Measurements from ENCODE around the gene CYSLTR2. TPM values are rescaled to one million over a fixed set of nuclear protein-coding genes. Genes with fewer than 3 reads are reported as not detected.

The CYSLTR2 gene
- total and polyA plus RNA-seq, 2 of the 8 experiments (the other 6 are each of a cell fraction or from before 2014, with no cell fraction given): not detected

- no peak overlapping the region for H3K4ac ChIP-seq (replicated peaks; ENCODE audit: insufficient read length, low read depth, low read length)
These were observed 782 bp downstream of the CYSLTR2 start for GRCh38 chr13:48654511-48654910.

More at GRCh38 chr13:48654511-48654910, 782 bp downstream of the CYSLTR2 start:
- ChIA-PET POLR2A (ENCODE audit: partially characterized antibody) (no interaction called here), CTCF (ENCODE audit: partially characterized antibody) (interaction anchor here (0.6 kb wide), 1 partner anchor 74 kb away, joined by 3 read pairs; no protein-coding TSS in a partner anchor)
- H3K27ac ChIP-seq (ENCODE audit: low read depth, low read length): no peak overlapping the region
- no peak overlapping the region for H3K4me3 ChIP-seq (ENCODE audit: extremely low read depth in 1 of 4, insufficient read depth in 2 of 4, low read depth in 3 of 4, low read length in 4 of 4)
- H2BK5ac ChIP-seq (ENCODE audit: low read depth, low read length): no peak overlapping the region
- no peak overlapping the region for H2BK12ac ChIP-seq (ENCODE audit: low read depth, low read length)
- no peak overlapping the region for H4K5ac ChIP-seq (ENCODE audit: insufficient read length, low read depth, low read length)
- no peaks in the 10 kb centered on the region for H3K9me3 ChIP-seq (ENCODE audit: insufficient read depth in 2 of 2, low read depth in 1 of 2, low read length in 1 of 2)
- DNase-seq (ENCODE audit: low read depth in 1 of 2, low spot score in 2 of 2) (no peak), FAIRE-seq (no peak)
- no peaks in the 10 kb centered on the region for H4K20me1 ChIP-seq (replicated peaks in 1 of 2; ENCODE audit: control insufficient read depth in 1 of 2, insufficient read depth in 2 of 2, low read length in 2 of 2)
- H3K23ac ChIP-seq (ENCODE audit: insufficient read length): no peak overlapping the region
- TF ChIP-seq KDM1A (IDR thresholded peaks at IDR 0.05; ENCODE audit: borderline replicate concordance, low read length) (no peak), RAD21 (IDR thresholded peaks at IDR 0.05 in 1 of 2, conservative IDR thresholded peaks at IDR 0.05 in 1 of 2; ENCODE audit: low read depth in 2 of 2, low read length in 2 of 2) (no peak), POU5F1 (IDR thresholded peaks at IDR 0.05; ENCODE audit: low read depth, low read length) (no peak), GTF2F1 (IDR thresholded peaks at IDR 0.05; ENCODE audit: borderline replicate concordance, low read depth, low read length) (no peak)
- H3K4me2 ChIP-seq (ENCODE audit: insufficient read depth in 1 of 2, low read depth in 2 of 2, low read length in 2 of 2): no peak overlapping the region
- no peak overlapping the region for H2BK15ac ChIP-seq (ENCODE audit: low read length)
- no peaks in the 10 kb centered on the region for H3K79me2 ChIP-seq (ENCODE audit: control insufficient read depth in 1 of 2, insufficient read depth in 2 of 2, low read length in 2 of 2)
- no peaks in the 10 kb centered on the region for H3K23me2 ChIP-seq (ENCODE audit: low read depth, low read length)
- H3K56ac ChIP-seq (replicated peaks; ENCODE audit: insufficient read length, low read depth, low read length): no peak overlapping the region
- no peaks in the 10 kb centered on the region for H3K27me3 ChIP-seq (replicated peaks in 1 of 4; ENCODE audit: control insufficient read depth in 3 of 4, extremely low read depth in 1 of 4, insufficient read depth in 3 of 4, low read length in 3 of 4)
- H2AFZ ChIP-seq (ENCODE audit: low read length): no peak overlapping the region
- no peak overlapping the region for H2AK5ac ChIP-seq (ENCODE audit: low read depth, low read length)
- no peaks in the 10 kb centered on the region for H3K79me1 ChIP-seq (ENCODE audit: low read depth, low read length)
- H3K4me1 ChIP-seq (replicated peaks in 1 of 4; ENCODE audit: control insufficient read depth in 3 of 4, insufficient read depth in 4 of 4, low read length in 3 of 4): peaks cover 0 to 2% (median 0%) of the 10 kb centered on the region in 4 experiments; a peak in 1 of 7 replicates
- H3K9ac ChIP-seq (replicated peaks in 1 of 4; ENCODE audit: extremely low read depth in 1 of 4, low read depth in 3 of 4, low read length in 3 of 4): no peak overlapping the region
- no peak overlapping the region for H3K18ac ChIP-seq (ENCODE audit: extremely low read depth, low read length)
- no peak overlapping the region for H3K14ac ChIP-seq (ENCODE audit: insufficient read length)
- no peak overlapping the region for H4K8ac ChIP-seq (ENCODE audit: extremely low read depth, insufficient read depth, low read length)
- H4K91ac ChIP-seq (replicated peaks; ENCODE audit: insufficient read length, low read length): no peak overlapping the region
- H2BK20ac ChIP-seq (ENCODE audit: low read length): no peak overlapping the region
- no peak overlapping the region for H2BK120ac ChIP-seq (replicated peaks; ENCODE audit: low read depth, low read length)
- WGBS, 2 experiments (ENCODE audit: extremely low coverage in 1 of 2, insufficient coverage in 1 of 2, insufficient read length in 1 of 2, insufficient replicate concordance in 2 of 2, low coverage in 1 of 2, low lambda C conversion rate in 2 of 2, missing lambda C conversion rate in 1 of 2): 95% methylated on average over 1 of the region's 1 CpG; no CpG with 5 or more reads in 1 of the 2 experiments
- H3K36me3 ChIP-seq (ENCODE audit: control insufficient read depth in 2 of 4, insufficient read depth in 4 of 4, low read length in 3 of 4): no peaks in the 10 kb centered on the region
